GM21390 (cell line): Measurements from ENCODE around the gene GBP6.
"Not testable (repeated sequence)": the region's sequence is repeated elsewhere in the genome, so short reads cannot be mapped to it uniquely, and the experiment has no call there.

Experiments
- ATAC-seq: cut with Tn5 transposase; IDR thresholded peaks from one replicate; pipeline ENCODE4 v1.9.1; 2021; ENCODE audit not compliant: unreplicated experiment

The GBP6 gene

DNA sequence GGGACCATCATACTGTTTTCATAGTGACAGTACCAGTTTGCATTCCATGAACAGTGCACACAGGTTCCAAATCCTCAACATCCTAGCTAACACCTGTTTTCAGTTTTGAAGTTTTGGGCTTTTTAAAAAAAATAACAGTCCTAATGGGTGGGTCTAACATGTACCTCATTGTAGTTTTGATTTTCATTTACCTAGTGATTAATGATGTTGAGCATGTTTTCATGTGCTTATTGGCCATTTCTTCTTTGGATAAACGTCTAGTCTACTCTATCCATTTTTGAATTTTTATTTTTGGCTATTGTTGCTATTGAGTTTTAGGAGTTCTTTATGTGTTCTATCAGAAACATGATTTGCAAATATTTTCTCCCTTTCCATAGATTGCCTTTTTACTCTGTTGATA, 3.4 kb downstream of the GBP6 start:
- no peak for ATAC-seq

DNA sequence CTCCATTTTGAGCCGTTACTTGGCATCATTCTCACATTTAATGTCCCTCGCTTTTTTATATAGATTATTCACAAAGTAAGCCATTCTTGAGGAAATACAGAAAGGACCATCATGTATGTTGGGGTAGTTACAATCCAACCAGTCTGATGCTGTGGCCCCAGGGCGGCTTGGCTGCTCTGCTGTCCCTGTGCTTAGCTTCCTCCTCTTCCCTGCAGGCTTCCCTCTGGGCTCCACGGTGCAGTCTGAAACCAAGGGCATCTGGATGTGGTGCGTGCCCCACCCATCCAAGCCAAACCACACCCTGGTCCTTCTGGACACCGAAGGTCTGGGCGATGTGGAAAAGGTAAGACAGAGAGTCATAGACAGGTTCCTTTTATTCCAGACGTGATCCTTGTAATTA, 5.5 kb downstream of the GBP6 start:
- ATAC-seq = no peak

DNA sequence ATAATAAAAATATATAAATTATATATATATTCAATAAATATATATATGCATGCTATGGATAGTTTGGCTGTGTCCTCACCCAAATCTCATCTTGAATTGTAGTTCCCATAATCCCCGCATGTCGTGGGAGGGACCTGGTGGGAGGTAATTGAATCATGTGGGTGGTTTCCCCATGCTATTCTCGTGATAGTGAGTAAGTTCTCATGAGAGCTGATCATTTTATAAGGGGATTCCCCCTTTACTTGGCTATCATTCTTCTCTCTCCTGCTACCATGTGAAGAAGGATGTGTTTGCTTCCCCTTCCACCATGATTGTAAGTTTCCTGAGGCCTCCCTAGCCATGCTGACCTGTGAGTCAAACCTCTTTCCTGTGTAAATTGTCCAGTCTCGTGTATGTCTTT, 10.0 kb downstream of the GBP6 start:
- not testable (repeated sequence) for ATAC-seq

DNA sequence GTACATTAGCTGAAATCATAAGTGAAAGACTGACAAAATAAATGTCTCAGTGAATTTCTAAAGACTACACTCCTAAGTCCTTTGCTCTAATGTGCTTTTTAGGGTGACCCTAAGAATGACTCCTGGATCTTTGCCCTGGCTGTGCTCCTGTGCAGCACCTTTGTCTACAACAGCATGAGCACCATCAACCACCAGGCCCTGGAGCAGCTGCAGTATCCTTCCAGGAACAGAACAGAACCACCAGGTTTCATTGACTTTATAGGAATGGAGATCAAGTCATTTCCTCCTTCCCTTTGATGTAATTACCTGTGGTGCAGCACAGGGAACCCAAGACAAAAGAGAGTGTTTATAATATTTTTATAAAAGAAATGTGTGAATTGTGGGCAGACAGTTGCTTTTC, 14.1 kb downstream of the GBP6 start:
- ATAC-seq = no peak

DNA sequence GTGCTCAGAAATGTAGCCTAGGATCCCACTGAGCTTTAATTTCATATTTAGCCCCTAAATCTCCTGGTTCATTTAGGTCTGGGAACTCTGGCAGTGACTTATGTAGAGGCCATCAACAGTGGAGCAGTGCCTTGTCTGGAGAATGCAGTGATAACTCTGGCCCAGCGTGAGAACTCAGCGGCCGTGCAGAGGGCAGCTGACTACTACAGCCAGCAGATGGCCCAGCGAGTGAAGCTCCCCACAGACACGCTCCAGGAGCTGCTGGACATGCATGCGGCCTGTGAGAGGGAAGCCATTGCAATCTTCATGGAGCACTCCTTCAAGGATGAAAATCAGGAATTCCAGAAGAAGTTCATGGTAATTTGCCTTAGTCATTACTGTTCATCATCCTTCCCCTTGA, 17.8 kb downstream of the GBP6 start:
- no peak for ATAC-seq

DNA sequence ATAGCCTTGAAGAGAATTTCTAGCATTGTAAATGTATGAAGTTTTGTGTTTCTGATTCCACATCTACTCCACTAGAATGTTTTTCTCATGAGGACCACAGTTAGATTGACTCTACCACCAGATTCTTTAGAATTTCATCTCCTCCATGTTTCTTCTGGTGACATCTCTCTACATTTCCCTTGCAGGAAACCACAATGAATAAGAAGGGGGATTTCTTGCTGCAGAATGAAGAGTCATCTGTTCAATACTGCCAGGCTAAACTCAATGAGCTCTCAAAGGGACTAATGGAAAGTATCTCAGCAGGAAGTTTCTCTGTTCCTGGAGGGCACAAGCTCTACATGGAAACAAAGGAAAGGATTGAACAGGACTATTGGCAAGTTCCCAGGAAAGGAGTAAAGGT, 18.6 kb downstream of the GBP6 start:
- no peak for ATAC-seq

DNA sequence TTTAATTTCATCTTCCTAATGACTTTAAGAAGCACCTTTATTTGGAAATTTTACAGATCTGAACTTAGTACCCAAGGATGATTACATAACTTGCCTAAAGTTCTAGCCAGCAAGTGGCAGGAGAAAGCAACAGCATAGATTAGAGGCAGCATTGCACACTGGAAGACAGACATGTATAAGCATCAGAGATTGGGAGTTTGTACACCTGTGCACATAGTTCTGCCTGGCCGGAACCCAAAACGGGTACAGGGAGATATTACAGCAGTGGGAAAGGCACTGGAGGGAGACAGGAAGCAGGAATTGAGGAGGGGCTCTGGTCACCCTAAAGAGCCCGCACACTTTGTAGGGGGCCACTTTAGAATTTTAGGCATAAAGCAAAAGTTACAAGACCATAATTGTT, 19.3 kb downstream of the GBP6 start:
- no peak for ATAC-seq

DNA sequence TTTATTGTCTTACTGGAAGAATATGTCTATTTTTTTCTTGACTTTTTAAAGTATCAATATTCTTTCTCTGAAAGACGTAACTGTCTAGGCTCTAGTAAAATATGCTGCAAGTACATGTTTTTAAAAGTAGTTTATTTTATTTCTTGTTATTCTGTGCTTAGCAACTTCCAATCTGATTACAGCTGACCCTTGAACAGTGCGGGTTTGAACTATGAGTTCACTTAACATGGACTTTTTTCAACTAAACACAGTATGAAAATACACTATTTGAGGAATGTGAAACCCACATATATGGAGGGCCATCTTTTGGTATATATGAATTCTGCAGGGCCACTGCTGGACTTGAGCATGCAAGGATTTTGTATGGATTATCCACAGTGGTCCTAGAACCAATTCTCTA, 26.8 kb downstream of the GBP6 start:
- ATAC-seq = no peak

DNA sequence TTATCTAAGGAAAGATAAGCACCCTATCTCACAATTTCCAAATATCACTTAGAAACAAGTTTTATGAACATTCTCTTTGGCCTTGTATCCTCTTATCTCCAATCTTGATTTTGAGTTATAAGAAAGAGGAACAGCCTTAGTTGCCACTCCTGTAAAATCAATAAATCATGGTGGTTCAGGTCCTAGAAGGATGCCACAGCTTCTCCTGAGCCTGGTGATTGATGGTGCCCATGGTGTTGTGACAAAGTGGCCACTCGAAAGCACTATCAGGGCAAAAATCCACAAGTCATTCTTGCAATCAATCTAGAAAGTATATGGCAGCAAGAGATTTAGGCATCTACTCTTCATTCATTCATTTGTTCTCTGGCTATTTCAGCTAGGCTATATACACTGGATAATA, 27.8 kb downstream of the GBP6 start:
- ATAC-seq = no peak

DNA sequence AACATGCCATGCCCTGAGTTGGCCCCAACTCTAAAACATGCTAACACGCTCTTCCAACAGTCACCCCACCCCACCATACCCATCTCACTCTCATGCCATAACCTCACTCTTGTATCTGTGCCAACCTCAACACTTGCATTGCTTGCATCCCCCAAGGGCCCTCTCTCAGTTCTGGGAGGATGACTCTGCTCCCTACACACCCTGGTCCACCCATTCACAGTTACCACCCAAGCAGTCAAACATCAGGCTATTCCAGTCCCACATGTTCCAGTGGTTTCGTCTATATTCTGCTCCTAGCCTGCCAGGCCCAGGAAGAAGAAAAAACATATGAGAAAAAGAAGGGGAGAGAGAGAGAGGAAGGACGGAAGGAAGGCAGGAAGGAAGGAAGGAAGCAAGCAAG, 31.0 kb downstream of the GBP6 start:
- no peak for ATAC-seq

DNA sequence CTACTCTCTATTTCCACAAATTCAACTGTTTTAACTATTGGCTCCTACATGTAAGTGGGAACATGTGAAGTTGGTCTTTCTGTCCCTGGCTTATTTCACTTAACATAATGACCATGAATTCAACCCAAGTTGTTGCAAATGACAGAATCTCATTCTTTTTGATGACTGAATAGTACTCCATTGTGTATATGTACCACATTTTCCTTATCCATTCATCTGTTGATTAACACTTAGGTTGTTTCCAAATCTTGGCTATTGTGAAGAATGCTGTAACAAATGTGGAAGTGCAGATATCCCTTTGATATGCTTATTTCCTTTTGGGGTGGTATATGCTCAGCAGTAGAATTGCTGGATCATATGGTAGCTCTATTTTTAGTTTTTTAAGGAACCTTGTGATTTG, 33.0 kb downstream of the GBP6 start:
- ATAC-seq = no peak

DNA sequence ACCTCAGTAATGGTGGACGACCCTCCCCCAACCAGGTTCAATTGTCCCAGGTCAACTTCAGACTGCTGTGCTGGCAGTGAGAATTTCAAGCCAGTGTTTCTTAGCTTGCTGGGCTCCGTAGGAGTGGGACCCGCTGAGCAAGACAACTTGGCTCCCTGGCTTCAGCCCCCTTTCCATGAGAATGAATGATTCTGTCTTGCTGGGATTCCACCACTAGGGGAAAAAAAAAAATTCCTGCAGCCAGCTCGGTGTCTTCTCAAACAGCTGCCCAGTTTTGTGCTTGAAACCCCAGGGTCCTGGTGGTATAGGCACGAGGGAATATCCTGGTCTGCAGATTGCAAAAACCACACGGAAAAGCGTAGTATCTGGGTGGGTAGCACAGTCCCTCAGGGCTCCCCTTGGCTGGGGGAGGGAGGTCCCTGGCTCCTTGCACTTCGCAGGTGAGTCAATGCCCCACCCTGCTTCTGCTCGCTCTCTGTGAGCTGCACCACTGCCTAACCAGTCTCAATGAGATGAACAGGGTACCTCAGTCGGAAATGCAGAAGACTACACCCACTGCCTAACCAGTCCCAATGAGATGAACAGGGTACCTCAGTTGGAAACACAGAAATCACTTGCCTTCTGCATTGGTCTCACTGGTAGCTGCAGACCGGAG, 41.5 kb downstream of the GBP6 start:
- no peak for ATAC-seq

DNA sequence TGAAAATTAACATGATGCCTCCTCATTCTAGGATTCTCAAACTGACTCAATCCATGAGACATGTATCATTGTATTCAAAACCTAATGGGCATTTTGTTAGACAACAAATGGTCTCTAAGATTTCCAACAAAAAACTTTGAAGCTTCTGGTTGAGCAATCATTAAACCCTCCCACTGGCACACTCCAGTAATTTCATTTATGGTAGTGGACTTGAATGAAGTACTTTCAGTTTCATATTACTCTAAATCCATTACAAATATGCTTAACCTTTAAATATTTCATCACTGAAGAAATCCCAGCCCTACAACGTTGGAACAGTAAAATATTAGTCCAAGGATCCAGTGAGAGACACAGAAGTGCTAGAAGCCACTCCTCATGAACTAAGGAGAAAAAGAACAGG, 43.5 kb downstream of the GBP6 start:
- ATAC-seq = no peak

DNA sequence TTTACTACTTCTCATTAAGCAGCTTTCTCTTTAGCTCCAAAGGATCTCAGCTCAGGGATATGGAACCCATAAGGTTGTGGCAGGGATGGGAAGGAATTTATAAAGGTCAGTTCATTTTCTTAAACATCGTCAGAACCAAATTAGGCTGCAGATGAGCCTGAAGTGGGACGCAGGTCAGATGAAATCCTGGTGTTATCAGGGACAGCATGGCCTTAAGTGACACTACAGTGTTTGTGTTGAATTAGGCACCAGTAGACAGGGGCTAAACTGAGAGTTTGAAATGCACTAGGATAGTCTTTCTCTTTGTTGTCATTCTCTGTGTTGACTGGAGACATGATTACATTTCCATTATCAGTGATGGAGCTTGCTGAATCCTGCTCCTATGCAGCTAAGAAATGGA, 43.9 kb downstream of the GBP6 start:
- ATAC-seq = not testable (repeated sequence)

DNA sequence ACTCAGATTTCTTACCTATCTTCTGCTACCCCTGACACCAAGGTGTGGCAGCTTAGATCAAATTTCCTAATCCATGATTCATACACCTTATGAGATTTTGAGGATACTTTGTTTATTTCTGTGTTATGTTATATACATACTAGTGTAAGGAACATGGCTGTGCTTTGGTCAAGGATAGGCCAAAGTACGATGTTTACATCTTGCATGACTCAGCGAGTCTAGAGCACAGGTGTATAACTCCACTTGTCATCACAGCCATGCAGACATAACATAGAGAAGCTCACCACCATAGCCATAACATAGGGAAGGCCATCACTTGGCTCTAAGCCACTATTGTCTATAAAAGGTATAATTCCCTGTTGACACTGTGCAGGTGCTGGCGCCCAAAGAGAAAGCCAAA, 61.2 kb downstream of the GBP6 start:
- ATAC-seq = no peak

DNA sequence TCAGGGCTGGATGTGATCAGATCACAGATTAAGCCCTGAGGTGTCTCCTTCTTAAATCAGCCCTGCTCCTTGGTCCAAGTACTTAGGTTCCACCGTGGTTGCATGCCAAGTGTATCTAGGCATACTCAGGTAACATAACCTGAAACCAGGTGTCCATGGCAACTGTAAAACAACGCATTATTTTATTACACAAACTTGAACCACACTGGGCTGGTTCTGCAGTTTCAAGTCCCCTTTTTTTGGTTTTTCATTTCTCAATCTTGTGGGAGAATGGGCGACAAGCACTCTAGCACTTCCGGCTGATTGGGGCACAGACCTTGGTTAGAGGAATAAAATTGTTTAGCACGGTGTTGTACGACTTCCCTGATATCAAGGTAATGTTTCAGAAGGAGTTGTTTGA, 65.2 kb downstream of the GBP6 start:
- no peak for ATAC-seq

DNA sequence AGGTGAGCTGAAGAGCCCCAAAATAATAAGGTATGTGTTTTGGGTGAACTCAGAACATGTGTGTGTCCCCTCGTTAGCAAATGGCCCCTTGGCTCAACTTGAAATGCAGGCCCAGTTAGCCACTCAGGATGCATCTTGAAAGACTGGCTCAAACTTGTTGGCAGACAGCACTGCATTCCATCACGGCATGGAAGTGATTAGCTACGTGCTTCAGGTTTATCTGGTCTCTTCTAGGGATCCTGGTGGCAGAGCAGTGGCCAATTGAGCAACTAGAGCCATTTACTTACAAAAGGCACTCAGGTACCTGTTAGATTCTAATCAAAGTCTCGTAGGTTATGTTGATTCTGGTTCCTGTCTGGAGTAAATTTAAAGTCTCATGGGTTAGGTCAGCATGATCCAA, 65.8 kb downstream of the GBP6 start:
- ATAC-seq = not testable (repeated sequence)

DNA sequence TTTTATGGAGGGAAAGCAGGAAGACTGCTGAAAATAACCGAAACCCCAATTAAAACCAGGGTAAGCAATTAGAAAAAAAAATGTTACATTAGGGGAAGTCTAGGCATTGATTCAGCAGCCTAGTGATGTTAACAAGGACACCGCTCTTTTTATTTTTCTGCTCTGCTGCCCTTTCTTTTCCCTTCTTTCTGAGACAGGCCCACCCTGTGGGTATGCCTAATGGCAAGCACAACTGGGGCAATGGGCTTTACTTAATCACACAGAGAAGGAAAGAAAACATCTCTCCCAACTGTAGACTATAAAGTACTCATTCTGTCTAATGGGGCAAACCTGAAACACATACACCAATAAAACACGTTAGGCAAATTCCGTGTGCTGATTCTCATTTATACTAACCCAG, 69.6 kb downstream of the GBP6 start:
- ATAC-seq = no peak

DNA sequence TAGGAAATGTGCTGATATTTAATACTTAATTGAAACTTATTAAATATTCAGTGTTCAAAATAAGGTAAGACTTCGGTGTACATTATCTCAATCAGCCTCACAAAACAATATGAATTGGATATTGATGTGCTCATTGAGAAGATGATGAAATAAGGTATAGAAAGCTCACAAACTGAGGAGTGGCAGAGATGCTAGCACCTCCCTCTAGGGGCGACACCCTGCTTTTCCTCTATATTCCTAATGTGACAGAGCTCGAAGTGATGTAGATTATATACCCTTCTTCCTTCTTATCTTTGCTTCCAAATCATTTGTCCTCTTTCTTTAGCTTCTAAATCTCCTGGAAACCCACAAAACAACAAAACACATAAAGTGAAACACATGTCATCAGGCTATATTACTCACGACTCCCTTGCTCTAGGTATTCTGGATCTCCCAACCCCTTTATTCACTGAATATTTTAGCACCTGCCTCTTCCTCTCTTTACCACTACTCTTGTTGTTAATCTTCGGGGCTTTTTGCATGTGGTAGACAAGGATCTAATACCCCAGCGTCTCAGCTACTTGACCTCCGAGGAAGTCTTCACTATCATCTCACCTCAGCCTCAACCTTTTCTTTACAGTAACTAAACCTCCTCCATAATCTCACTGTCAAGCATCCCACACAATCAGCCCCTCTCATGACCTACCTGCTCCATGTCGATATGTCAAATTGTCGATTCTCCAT, 70.4 kb downstream of the GBP6 start:
- not testable (repeated sequence) for ATAC-seq
